Eye (tissue), 1 donor: ENCODE data around the gene RNF25.

Source experiments
- DNase-seq: peaks from one replicate; pipeline ENCODE4 v3.0.0-alpha.2; 2015

Gene RNF25

GRCh38 chr2:218621007-218621406, 50.8 kb downstream of the RNF25 start:
- DNase-seq, result no peak

DNA sequence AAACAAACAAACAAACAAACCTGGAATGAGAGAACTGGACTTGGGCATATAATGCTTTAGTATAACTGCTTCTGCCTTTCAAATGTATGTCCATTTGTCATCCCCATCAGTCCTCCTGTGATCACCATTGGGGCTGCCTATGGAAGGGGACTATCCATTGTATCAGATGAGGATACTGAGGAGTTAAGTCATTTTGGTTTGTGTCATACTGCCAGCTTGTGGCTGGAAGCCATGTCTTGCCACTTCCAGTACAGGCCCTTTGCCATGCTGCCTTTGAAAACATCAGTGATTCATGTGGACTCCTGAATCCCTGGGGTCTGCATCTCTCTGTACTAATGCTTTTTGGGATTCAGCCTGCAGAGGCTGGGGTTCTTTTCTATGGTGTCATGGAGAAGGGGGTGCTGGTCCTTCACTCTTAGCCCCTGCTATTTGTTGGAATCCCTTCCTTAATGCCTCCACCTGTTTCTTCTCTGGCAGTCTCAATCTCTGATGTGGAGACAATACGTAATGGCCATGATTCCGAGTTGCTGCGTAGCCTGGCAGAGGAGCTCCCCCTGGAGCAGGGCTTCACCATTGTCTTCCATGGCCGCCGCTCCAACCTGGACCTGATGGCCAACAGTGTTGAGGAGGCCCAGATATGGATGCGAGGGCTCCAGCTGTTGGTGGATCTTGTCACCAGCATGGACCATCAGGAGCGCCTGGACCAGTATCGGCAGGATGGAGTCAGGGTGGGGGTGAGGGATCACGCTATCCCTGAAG, 53.5 kb downstream of the RNF25 start:
- no peak for DNase-seq

DNA sequence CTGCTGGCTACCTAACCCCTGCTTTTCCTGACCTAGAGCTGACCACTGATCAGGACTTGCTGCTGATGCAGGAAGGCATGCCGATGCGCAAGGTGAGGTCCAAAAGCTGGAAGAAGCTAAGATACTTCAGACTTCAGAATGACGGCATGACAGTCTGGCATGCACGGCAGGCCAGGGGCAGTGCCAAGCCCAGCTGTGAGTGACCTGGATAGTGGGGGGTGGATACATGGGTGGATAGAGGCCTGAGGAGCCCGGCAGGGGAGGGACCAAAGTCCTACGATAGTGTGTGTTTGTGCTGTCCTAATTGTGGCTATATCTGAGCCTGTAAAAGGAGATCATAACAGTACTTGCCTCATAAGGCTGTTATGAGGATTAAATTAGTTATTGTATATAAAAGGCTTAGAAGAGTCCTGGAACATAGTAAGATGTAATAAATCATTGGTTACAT, 55.9 kb downstream of the RNF25 start:
- no peak for DNase-seq
